Measurements from ENCODE around the gene TH.

- TF ChIP-seq POLR2A (IDR thresholded peaks at IDR 0.05) (no peak), CTCF (IDR thresholded peaks at IDR 0.05) (no peak)
Measured at GRCh38 chr11:2137202-2138067, 34.2 kb downstream of the TH start.
